ENCODE measurements around the gene PLAGL2.

PLAGL2 gene

GRCh38 chr20:32165836-32166545, 41.6 kb downstream of the PLAGL2 start:
- Histone ChIP-seq H4K20me1 (ENCODE audit: insufficient read depth, low read length) (no peaks in the 10 kb centered on the region), H3K27me3 (ENCODE audit: low read depth, low read length) (no peaks in the 10 kb centered on the region), H3K9me3 (ENCODE audit: insufficient read depth, low read length) (no peaks in the 10 kb centered on the region), H3K36me3 (replicated peaks; ENCODE audit: low read depth, low read length) (peaks cover 53% of the 10 kb centered on the region), H2AFZ (ENCODE audit: low read depth, low read length) (no peak overlapping the region), H3K4me1 (ENCODE audit: low read length) (no peaks in the 10 kb centered on the region), H3K79me2 (ENCODE audit: low read length) (no peaks in the 10 kb centered on the region), H3K9ac (ENCODE audit: low read length) (no peak overlapping the region), H3K4me3 (ENCODE audit: low read length) (no peak overlapping the region), H3K4me2 (ENCODE audit: low read length) (no peak overlapping the region), H3K27ac (ENCODE audit: low read length) (no peak overlapping the region)
- TF ChIP-seq CTCF (IDR thresholded peaks at IDR 0.05; ENCODE audit: low read depth, low read length) (no peak), EZH2phosphoT487 (IDR thresholded peaks at IDR 0.05; ENCODE audit: low read depth) (no peak)

- peaks cover 58% of the 10 kb centered on the region for H3K36me3 ChIP-seq (replicated peaks; ENCODE audit: low read depth, low read length)
- H3K27me3 ChIP-seq (ENCODE audit: low read depth, low read length), result no peaks in the 10 kb centered on the region
- H2AFZ ChIP-seq (ENCODE audit: low read depth, low read length), result no peak overlapping the region
- H4K20me1 ChIP-seq (ENCODE audit: insufficient read depth, low read length), result no peaks in the 10 kb centered on the region
- no peak overlapping the region for H3K27ac ChIP-seq (ENCODE audit: low read length)
- H3K4me3 ChIP-seq (ENCODE audit: low read length), result no peak overlapping the region
- H3K4me1 ChIP-seq (ENCODE audit: low read length), result no peaks in the 10 kb centered on the region
- H3K9me3 ChIP-seq (ENCODE audit: insufficient read depth, low read length), result no peaks in the 10 kb centered on the region
- no peaks in the 10 kb centered on the region for H3K79me2 ChIP-seq (ENCODE audit: low read length)
- no peak overlapping the region for H3K4me2 ChIP-seq (ENCODE audit: low read length)
- H3K9ac ChIP-seq (ENCODE audit: low read length), result no peak overlapping the region
- TF ChIP-seq CTCF (IDR thresholded peaks at IDR 0.05; ENCODE audit: low read depth, low read length) (no peak), EZH2phosphoT487 (IDR thresholded peaks at IDR 0.05; ENCODE audit: low read depth) (no peak)
These were observed 42.4 kb downstream of the PLAGL2 start for GRCh38 chr20:32164984-32165735.

- Histone ChIP-seq H3K27me3 (ENCODE audit: low read depth, low read length) (no peaks in the 10 kb centered on the region), H3K4me3 (ENCODE audit: low read length) (no peak overlapping the region), H3K27ac (ENCODE audit: low read length) (no peak overlapping the region), H2AFZ (ENCODE audit: low read depth, low read length) (no peak overlapping the region), H3K9ac (ENCODE audit: low read length) (no peak overlapping the region), H3K36me3 (replicated peaks; ENCODE audit: low read depth, low read length) (peaks cover 70% of the 10 kb centered on the region), H4K20me1 (ENCODE audit: insufficient read depth, low read length) (no peaks in the 10 kb centered on the region), H3K9me3 (ENCODE audit: insufficient read depth, low read length) (no peaks in the 10 kb centered on the region), H3K4me2 (ENCODE audit: low read length) (no peak overlapping the region), H3K79me2 (ENCODE audit: low read length) (no peaks in the 10 kb centered on the region), H3K4me1 (ENCODE audit: low read length) (no peaks in the 10 kb centered on the region)
- no peak for TF ChIP-seq EZH2phosphoT487 (IDR thresholded peaks at IDR 0.05; ENCODE audit: low read depth)
These were observed 43.6 kb downstream of the PLAGL2 start for GRCh38 chr20:32163951-32164350.

DNA sequence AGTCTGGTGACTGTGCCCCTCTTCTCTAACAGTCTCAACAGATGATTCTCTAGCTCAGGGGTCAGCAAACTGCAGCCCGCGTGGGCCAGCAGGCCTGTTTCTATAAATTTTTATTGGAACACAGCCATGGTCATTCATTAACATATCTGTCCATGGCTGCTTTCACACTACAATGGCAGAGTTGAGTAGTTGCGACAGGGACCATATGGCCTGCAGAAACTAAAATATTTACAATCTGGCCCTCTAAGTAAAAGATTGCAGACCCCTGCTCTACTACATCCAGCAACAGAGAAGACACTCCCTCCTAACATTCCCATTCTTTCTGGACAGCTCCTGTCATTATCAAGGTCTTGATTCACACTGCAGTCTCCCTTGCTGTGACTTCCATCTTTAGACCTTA, 45.2 kb downstream of the PLAGL2 start:
- no peaks in the 10 kb centered on the region for H3K9me3 ChIP-seq (ENCODE audit: insufficient read depth, low read length)
- H3K27ac ChIP-seq (ENCODE audit: low read length), result no peak overlapping the region
- H3K4me1 ChIP-seq (ENCODE audit: low read length), result no peaks in the 10 kb centered on the region
- no peaks in the 10 kb centered on the region for H3K27me3 ChIP-seq (ENCODE audit: low read depth, low read length)
- no peaks in the 10 kb centered on the region for H4K20me1 ChIP-seq (ENCODE audit: insufficient read depth, low read length)
- H2AFZ ChIP-seq (ENCODE audit: low read depth, low read length), result no peak overlapping the region
- H3K9ac ChIP-seq (ENCODE audit: low read length), result no peak overlapping the region
- no peaks in the 10 kb centered on the region for H3K79me2 ChIP-seq (ENCODE audit: low read length)
- TF ChIP-seq EZH2phosphoT487 (IDR thresholded peaks at IDR 0.05; ENCODE audit: low read depth), result no peak
- TF ChIP-seq CTCF (IDR thresholded peaks at IDR 0.05; ENCODE audit: low read depth, low read length), result no peak
- H3K36me3 ChIP-seq (replicated peaks; ENCODE audit: low read depth, low read length), result peaks cover 78% of the 10 kb centered on the region
- H3K4me3 ChIP-seq (ENCODE audit: low read length), result no peak overlapping the region
- H3K4me2 ChIP-seq (ENCODE audit: low read length), result no peak overlapping the region
